Endothelial cell of umbilical vein (primary cell): ENCODE results near the gene VCL. TPM values are rescaled to one million over a fixed set of nuclear protein-coding genes. Genes with fewer than 3 reads are reported as not detected.

Experiments used
- BruUV-seq: library from RNA; stranded (reverse); fragments of 400-500 nt; replicated peaks from 2 replicates; lab custom pipeline; 2021; lab: Mats Ljungman, UMichigan
- CTCF ChIA-PET: fragments of 300-600, 350-600 bp; sonication (Branson Sonifier 250); formaldehyde crosslinking; loops from one replicate; lab custom pipeline; 2021; ENCODE audit warnings: antibody characterized with exemption, inconsistent platforms; lab: Charles Lee
- POLR2A ChIA-PET: fragments of 300-600, 350-600 bp; sonication (Branson Sonifier 250); formaldehyde crosslinking; loops from one replicate; lab custom pipeline; 2021; ENCODE audit warnings: antibody characterized with exemption, inconsistent platforms; lab: Charles Lee
- DNase-seq: peaks from one replicate; pipeline ENCODE4 v3.0.0-alpha.2; 2011; ENCODE audit warnings: low read depth, low spot score
- FAIRE-seq: peaks from 2 replicates; lab custom pipeline; 2011; peaks lifted over from hg19 to GRCh38; lab: Jason Lieb, UNC
- H2AFZ ChIP-seq: 2 replicates; pipeline ENCODE4 v1.6.0; 2012; ENCODE audit warnings: low read depth, low read length, control low read depth, inconsistent platforms
- H3K27ac ChIP-seq: 2 replicates; pipeline ENCODE4 v1.5.1; 2011; ENCODE audit warnings: low read depth, mild to moderate bottlenecking, control low read depth, low read length, moderate library complexity; ENCODE audit not compliant: insufficient read depth
- H3K27me3 ChIP-seq, 2 experiments: 2 replicates each; pipeline versions ENCODE4 v1.6.0 to v1.6.1; 2011; ENCODE audit warnings: low read length in 2 of 2, mixed read lengths in 1 of 2; ENCODE audit not compliant: control insufficient read depth in 2 of 2, insufficient read depth in 2 of 2
- H3K36me3 ChIP-seq, 2 experiments: 2 replicates in 1 of 2; 3 replicates in 1 of 2; pipeline ENCODE4 v1.5.1; 2011; ENCODE audit warnings: low read length in 2 of 2, mild to moderate bottlenecking in 1 of 2, moderate library complexity in 1 of 2; ENCODE audit not compliant: control insufficient read depth in 2 of 2, insufficient read depth in 2 of 2; ENCODE audit errors: extremely low read depth in 1 of 2
- H3K4me1 ChIP-seq: 3 replicates; pipeline ENCODE4 v1.5.1; 2011; ENCODE audit warnings: mild to moderate bottlenecking, low read length; ENCODE audit not compliant: control insufficient read depth, insufficient read depth; ENCODE audit errors: extremely low read depth
- H3K4me2 ChIP-seq: 2 replicates; pipeline ENCODE4 v1.6.1; 2011; ENCODE audit warnings: low read length, control low read depth, mixed read lengths; ENCODE audit not compliant: insufficient read depth
- H3K4me3 ChIP-seq, 3 experiments: fragments of 200-600 bp in 1 of 3; sonication (generic), shearing (Covaris generic) in 1 of 3; replicated peaks in 1 of 3; 2 replicates each; pipeline ENCODE4 v1.5.1; 2011 to 2016; ENCODE audit warnings: control low read depth in 3 of 3, low read length in 3 of 3, mild to moderate bottlenecking in 2 of 3, inconsistent platforms in 1 of 3, low read depth in 1 of 3, moderate library complexity in 1 of 3; ENCODE audit not compliant: insufficient read depth in 1 of 3
- H3K79me2 ChIP-seq: 2 replicates; pipeline ENCODE4 v1.6.0; 2012; ENCODE audit warnings: low read length, inconsistent platforms; ENCODE audit not compliant: control insufficient read depth, insufficient read depth
- H3K9ac ChIP-seq: replicated peaks from 2 replicates; pipeline ENCODE3; 2011; ENCODE audit warnings: low read length, control low read depth; ENCODE audit not compliant: insufficient read depth; ENCODE audit errors: extremely low read depth
- H3K9me1 ChIP-seq: replicated peaks from 3 replicates; pipeline ENCODE4 v1.6.0; 2011; ENCODE audit warnings: mild to moderate bottlenecking, low read length; ENCODE audit not compliant: control insufficient read depth, insufficient read depth; ENCODE audit errors: extremely low read depth
- H3K9me3 ChIP-seq: replicated peaks from 2 replicates; pipeline ENCODE4 v1.5.1; 2012; ENCODE audit warnings: low read length, inconsistent platforms; ENCODE audit not compliant: control insufficient read depth, insufficient read depth
- H4K20me1 ChIP-seq: replicated peaks from 2 replicates; pipeline ENCODE3; 2011; ENCODE audit warnings: mild to moderate bottlenecking, low read length; ENCODE audit not compliant: control insufficient read depth, insufficient read depth; ENCODE audit errors: extremely low read depth
- EZH2 ChIP-seq: IDR thresholded peaks from 2 replicates; pipeline ENCODE4 v1.6.1; 2012; ENCODE audit warnings: borderline replicate concordance, low read depth, mild to moderate bottlenecking, moderate library complexity, low read length, inconsistent platforms; ENCODE audit not compliant: severe bottlenecking
- FOS ChIP-seq: IDR thresholded peaks from 2 replicates; pipeline ENCODE4 v1.6.1; 2011; ENCODE audit warnings: mild to moderate bottlenecking, low read length, moderate library complexity, borderline replicate concordance; ENCODE audit not compliant: insufficient read depth
- GATA2 ChIP-seq: IDR thresholded peaks from 2 replicates; pipeline ENCODE4 v1.7.0; 2011; ENCODE audit warnings: low read depth, mild to moderate bottlenecking, moderate library complexity, mixed read lengths, low read length; ENCODE audit not compliant: insufficient read length, insufficient read depth
- JUN ChIP-seq: IDR thresholded peaks from 2 replicates; pipeline ENCODE4 v1.6.1; 2011; ENCODE audit warnings: borderline replicate concordance, low read depth; ENCODE audit not compliant: insufficient read length, insufficient read depth
- MYC ChIP-seq: IDR thresholded peaks from one replicate; pipeline ENCODE4 v1.6.1; 2011; ENCODE audit warnings: mild to moderate bottlenecking, low read depth, low read length
- POLR2A ChIP-seq: IDR thresholded peaks from 2 replicates; pipeline ENCODE4 v1.6.1; 2012; ENCODE audit warnings: low read depth, mild to moderate bottlenecking, control low read depth, low read length
- POLR2AphosphoS5 ChIP-seq: IDR thresholded peaks from 2 replicates; pipeline ENCODE4 v1.6.1; 2012; ENCODE audit warnings: low read depth, mild to moderate bottlenecking, control low read depth, low read length, moderate library complexity; ENCODE audit not compliant: insufficient read depth
- dilution Hi-C: fragments of 300-500 bp; cut with MboI; formaldehyde crosslinking; loops from one replicate; pipeline ENCODE4 v1.15.0; 2019; ENCODE audit warnings: low sequenced_read_pairs; ENCODE audit not compliant: extremely low pct_ligation_motif_present
- intact Hi-C: fragments of 100-400 bp; cut with micrococcal nuclease; formaldehyde crosslinking; loops from one replicate; pipeline ENCODE4 v1.10.0; 2022
- polyA plus RNA-seq, 4 experiments: library from polyadenylated mRNA; depleted of rRNA in 3 of 4; stranded (reverse) in 3 of 4; unstranded in 1 of 4; fragments of >200 nt; gene quantifications; 2 replicates each; pipeline versions ENCODE4 v1.2.1 to v1.2.3, GENCODE V29; 2011 to 2012; ENCODE audit warnings: missing spikeins in 1 of 4
- total RNA-seq: library from RNA; stranded (reverse); gene quantifications from 2 replicates; pipeline ENCODE4 v1.2.3, GENCODE V29; 2021
- TF ChIP-seq, protein P1 (sequence below), 2 donors: IDR thresholded peaks; 1 replicate in 1 of 2; 2 replicates in 1 of 2; pipeline ENCODE4 v1.5.1; 2011; ENCODE audit warnings: low read length in 2 of 2, mild to moderate bottlenecking in 2 of 2, moderate library complexity in 2 of 2, control low read depth in 1 of 2, inconsistent platforms in 1 of 2, low read depth in 1 of 2; ENCODE audit not compliant: insufficient read depth in 1 of 2; ENCODE audit errors: extremely low read depth in 1 of 2
- TF ChIP-seq, protein P2 (sequence below): IDR thresholded peaks from 2 replicates; pipeline ENCODE4 v1.6.1; 2011; ENCODE audit not compliant: insufficient read depth, insufficient read length

Gene VCL
- total and polyA plus RNA-seq, 2 donors (not counting 3 experiments of a cell fraction or from before 2014, with no cell fraction given): 95.4 to 231 TPM

DNA sequence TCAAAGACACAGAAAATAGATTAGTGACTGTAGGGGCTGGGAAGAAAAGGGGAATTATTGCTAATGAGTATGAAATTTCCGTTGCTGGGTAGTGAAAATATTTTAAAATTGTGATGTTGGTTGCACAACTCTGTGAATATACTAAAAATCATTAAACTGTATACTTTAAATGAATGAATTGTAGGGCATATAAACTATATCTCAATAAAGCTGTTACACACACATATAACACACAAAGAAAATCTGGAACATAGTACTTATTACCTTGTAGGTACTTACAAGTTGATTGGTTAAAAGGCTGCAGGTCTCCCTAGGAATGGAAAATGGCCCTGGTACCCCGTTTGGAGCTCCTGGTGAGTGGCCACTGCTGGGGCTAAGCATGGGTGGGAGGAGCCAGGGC is 27.1 kb upstream of the VCL start:
- no peak overlapping the region for H3K4me2 ChIP-seq
- ChIA-PET CTCF (interaction anchor here (1.8 kb wide), 1 partner anchor 14 kb away, joined by 7 read pairs; no protein-coding TSS in a partner anchor), POLR2A (no interaction called here)
- H3K9me1 ChIP-seq: no peaks in the 10 kb centered on the region
- H3K27ac ChIP-seq: no peak overlapping the region
- no peak overlapping the region for H3K9ac ChIP-seq
- H3K79me2 ChIP-seq: no peaks in the 10 kb centered on the region
- peaks cover 35% of the 10 kb centered on the region for H3K4me1 ChIP-seq
- no peak overlapping the region for H3K4me3 ChIP-seq
- FAIRE-seq (no peak), DNase-seq (no peak)
- no peaks in the 10 kb centered on the region for H4K20me1 ChIP-seq
- dilution Hi-C loops (no loop called here), intact Hi-C loops (no loop called here)
- no peaks in the 10 kb centered on the region for H3K9me3 ChIP-seq
- peak overlapping the region; percentile 42 for H2AFZ ChIP-seq
- TF ChIP-seq FOS (no peak), GATA2 (no peak), MYC (no peak), POLR2AphosphoS5 (no peak), POLR2A (no peak), EZH2 (no peak), JUN (no peak)
- TF ChIP-seq, protein P1, sequence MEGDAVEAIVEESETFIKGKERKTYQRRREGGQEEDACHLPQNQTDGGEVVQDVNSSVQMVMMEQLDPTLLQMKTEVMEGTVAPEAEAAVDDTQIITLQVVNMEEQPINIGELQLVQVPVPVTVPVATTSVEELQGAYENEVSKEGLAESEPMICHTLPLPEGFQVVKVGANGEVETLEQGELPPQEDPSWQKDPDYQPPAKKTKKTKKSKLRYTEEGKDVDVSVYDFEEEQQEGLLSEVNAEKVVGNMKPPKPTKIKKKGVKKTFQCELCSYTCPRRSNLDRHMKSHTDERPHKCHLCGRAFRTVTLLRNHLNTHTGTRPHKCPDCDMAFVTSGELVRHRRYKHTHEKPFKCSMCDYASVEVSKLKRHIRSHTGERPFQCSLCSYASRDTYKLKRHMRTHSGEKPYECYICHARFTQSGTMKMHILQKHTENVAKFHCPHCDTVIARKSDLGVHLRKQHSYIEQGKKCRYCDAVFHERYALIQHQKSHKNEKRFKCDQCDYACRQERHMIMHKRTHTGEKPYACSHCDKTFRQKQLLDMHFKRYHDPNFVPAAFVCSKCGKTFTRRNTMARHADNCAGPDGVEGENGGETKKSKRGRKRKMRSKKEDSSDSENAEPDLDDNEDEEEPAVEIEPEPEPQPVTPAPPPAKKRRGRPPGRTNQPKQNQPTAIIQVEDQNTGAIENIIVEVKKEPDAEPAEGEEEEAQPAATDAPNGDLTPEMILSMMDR (IDR thresholded peaks at IDR 0.05; ENCODE audit: extremely low read depth in 1 of 2, insufficient read depth in 1 of 2, low read depth in 1 of 2, low read length in 2 of 2): no peak
- TF ChIP-seq, protein P2, sequence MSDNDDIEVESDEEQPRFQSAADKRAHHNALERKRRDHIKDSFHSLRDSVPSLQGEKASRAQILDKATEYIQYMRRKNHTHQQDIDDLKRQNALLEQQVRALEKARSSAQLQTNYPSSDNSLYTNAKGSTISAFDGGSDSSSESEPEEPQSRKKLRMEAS: no peak
- no peaks in the 10 kb centered on the region for H3K27me3 ChIP-seq
- no peaks in the 10 kb centered on the region for H3K36me3 ChIP-seq
- BruUV-seq: no TSS peak
